GM23338 (cell line): ENCODE data around the gene TMEM63A.

Source experiments
- CTCF ChIP-seq, 2 experiments: fragments of 200-600 bp in 1 of 2; sonication (generic) in 1 of 2; conservative IDR thresholded peaks; 2 replicates each; pipeline versions ENCODE4 v1.5.1 to v1.6.1; 2016 to 2017; ENCODE audit warnings: antibody characterized with exemption in 2 of 2, low read depth in 2 of 2, mild to moderate bottlenecking in 2 of 2, moderate library complexity in 1 of 2
- EZH2phosphoT487 ChIP-seq: fragments of 200-600 bp; sonication (generic); IDR thresholded peaks from one replicate; pipeline ENCODE4 v1.8.1; 2018; ENCODE audit warnings: antibody characterized with exemption; ENCODE audit not compliant: unreplicated experiment

- no peak for TF ChIP-seq EZH2phosphoT487
- TF ChIP-seq CTCF (conservative IDR thresholded peaks at IDR 0.05; ENCODE audit: low read depth in 2 of 2) = no peak
These were observed 62.6 kb downstream of the TMEM63A start for GRCh38 chr1:225819346-225820192.
